Breast epithelium (tissue), 3 donors: ENCODE measurements around the gene PACSIN3.

Experiments
- CTCF ChIP-seq, 3 donors: fragments of 450-650 bp; IDR thresholded peaks; one replicate each; pipeline ENCODE4 v1.5.1; 2016 to 2017; ENCODE audit warnings: antibody characterized with exemption in 3 of 3, mild to moderate bottlenecking in 3 of 3, moderate library complexity in 3 of 3
- POLR2A ChIP-seq: fragments of 450-650 bp; IDR thresholded peaks from one replicate; pipeline ENCODE4 v1.6.1; 2016; ENCODE audit warnings: antibody characterized with exemption, mild to moderate bottlenecking, moderate library complexity

GRCh38 chr11:47172740-47173336 lies 13.4 kb downstream of the PACSIN3 start:
- no peak for TF ChIP-seq CTCF (IDR thresholded peaks at IDR 0.05)
- no peak for TF ChIP-seq POLR2A
